Measurements from ENCODE around the gene IST1.

IST1 gene

GRCh38 chr16:71917900-71918299 lies 22.6 kb downstream of the IST1 start:
- DNase-seq (ENCODE audit: low read depth, low spot score), result no peak

DNA sequence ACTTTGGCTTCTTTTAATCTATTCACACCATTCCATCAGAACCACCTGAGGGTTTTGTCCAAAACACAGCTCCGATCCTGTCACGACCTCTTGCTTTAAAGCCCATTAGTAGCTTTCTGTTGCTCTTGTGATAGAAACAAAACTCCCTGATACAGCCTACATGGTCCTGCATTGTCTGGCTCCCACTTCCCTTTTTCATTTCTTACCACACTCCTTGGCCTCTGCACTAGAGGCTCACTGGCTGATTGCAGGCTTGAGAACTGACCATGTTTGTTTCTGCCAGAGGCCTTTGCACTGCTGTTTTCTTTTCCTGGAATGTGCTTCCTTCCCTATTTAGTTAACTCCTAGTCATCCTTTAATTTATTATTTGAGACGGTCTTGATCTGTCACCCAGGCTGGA lies 23.7 kb downstream of the IST1 start:
- DNase-seq (ENCODE audit: low read depth, low spot score), result no peak

DNA sequence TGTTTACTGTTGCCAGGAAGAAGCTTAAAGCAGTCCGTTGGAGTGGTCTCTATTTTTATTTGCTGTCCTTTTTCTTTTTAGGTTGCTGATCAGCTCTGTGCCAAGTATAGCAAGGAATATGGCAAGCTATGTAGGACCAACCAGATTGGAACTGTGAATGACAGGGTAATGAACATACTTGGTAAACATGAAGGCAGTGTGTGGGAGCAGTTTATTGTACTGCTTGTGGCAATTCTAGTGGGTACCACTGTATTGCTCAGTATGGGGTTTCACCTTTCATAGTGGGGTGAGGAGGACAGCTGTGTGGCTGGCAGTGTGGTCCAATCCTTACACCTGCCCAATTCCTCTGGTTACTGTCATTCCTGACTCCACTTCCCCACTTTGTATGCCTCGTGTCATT lies 25.3 kb downstream of the IST1 start:
- DNase-seq (ENCODE audit: low read depth, low spot score), result no peak

DNA sequence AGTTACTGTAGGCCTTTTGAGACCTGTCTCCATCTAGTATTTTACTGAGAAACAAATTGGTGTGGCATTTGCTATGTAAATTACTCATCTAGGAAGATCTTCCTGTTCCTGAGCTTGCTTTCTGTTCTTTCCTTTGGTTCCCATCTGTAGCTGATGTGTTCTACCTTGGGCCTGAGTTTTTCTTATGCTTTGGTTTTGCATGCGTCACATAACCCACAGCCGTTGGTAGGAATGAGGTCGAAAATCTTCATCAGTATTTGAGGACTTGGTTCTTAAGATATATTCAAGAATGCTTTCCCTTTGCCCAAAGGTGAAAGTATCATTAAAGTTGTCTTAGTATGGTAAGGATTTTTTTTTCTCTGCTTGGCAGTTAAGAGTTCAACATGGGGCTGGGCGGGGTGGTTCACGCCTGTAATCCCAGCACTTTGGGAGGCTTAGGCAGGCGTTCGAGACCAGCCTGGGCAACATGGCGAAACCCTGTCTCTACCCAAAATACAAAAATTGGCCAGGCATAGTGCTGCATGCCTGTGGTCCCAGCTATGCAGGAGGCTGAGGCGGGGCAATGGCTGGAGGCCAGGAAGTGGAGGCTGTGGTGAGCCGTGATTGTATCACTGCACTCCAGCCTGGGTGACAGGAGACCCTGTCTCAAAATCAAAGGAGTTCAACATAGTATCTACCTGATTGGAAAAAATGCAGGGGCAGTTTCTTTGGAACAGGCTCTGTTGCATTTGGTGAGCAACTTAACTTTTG lies 28.8 kb downstream of the IST1 start:
- DNase-seq (ENCODE audit: low read depth, low spot score), result no peak

DNA sequence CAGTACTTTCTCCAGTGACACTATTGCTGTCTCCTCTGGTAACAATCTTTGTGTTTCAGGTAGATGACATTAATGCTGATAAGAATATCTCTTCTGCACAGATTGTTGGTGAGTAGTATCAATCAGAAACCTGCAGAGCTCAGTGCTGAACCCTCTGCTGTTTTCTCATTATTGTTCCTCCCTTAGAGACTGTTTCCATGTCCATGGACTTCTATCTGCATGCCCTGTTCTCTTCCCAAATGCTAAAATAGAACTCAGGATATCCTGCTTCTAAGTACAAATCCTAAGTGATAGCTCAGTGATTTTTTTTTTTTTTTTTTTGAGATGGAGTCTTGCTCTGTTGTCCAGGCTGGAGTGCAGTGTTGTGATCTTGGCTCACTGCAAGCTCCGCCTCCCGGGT lies 29.4 kb downstream of the IST1 start:
- DNase-seq (ENCODE audit: low read depth, low spot score), result no peak

DNA sequence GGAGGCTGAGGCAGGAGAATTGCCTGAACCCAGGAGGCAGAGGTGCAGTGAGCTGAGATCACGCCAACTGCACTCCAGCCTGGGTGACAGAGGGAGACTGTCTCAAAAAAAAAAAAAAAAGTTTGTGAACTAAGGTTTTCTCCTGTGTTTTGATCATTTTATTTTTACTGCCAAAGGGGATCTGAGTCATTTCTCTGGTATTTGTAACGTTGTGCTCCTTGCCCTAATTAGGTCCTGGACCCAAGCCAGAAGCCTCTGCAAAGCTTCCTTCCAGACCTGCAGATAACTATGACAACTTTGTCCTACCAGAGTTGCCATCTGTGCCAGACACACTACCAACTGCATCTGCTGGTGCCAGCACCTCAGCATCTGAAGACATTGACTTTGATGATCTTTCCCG lies 32.1 kb downstream of the IST1 start:
- no peak for DNase-seq (ENCODE audit: low read depth, low spot score)

DNA sequence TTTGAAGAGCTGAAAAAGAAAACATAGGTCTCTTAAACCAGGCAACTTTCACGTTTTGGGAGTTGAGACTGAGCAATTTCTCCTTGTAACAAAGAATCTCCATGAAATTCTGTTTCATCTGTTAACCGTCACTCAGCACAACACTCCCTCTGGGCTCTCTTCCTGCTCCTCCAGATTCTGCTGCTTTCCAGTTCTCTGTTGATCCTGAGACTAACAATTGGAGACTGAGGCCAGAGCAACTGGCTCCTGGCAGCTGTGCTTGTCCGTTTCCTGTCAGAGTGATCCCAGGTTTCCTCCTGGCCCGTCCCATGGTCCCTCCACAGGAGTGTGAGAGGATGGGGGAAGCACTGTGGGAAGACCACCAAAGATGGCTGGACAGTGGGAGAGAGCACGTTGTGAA lies 32.5 kb downstream of the IST1 start:
- DNase-seq (ENCODE audit: low read depth, low spot score), result no peak

DNA sequence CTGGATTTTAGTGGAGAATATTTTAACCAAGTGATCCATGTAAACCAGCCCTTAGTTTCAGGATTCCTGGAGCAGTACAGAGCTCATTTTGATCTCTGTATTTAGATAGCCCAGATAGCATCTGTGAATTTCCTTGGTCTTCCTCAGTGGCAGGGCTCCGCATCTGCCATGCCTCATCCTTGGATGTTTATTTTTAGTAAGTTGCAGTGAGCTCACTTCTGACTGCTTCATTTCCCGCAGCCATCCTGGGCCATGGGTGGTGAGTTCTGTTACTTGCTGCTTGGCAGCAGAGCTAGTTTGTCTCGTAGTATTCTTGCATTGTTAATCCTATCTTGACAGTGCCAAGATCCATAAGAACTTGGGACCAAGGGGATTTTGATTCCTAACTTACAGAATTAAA lies 33.7 kb downstream of the IST1 start:
- DNase-seq (ENCODE audit: low read depth, low spot score), result no peak

GRCh38 chr16:71930013-71930563 lies 34.8 kb downstream of the IST1 start:
- DNase-seq (ENCODE audit: low read depth, low spot score), result no peak

DNA sequence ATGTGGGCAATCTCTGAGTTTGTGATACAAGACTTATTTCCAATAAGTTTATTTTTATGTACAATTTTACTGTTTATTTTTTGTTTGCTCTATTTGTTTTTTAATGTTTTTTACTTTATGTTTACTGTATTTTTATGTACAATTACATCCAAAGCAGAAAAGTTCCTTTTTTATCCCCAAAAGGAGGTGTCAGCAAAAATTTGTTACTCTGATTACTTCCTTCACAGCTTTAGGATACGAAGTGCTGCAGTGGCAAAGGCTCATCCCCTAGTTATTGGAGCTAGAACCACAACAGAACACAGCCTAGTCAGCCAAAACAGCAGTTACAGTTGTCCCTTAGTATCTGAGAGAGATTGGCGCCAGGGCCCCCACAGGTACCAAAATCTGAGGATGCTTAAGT lies 35.7 kb downstream of the IST1 start:
- no peak for DNase-seq (ENCODE audit: low read depth, low spot score)

GRCh38 chr16:71931599-71931998 lies 36.3 kb downstream of the IST1 start:
- no peak for DNase-seq (ENCODE audit: low read depth, low spot score)

GRCh38 chr16:71933017-71933416 lies 37.7 kb downstream of the IST1 start:
- no peak for DNase-seq (ENCODE audit: low read depth, low spot score)

- DNase-seq (ENCODE audit: low read depth, low spot score), result no peak
These were observed 38.8 kb downstream of the IST1 start for GRCh38 chr16:71933913-71934695.

- DNase-seq (ENCODE audit: low read depth, low spot score), result no peak
These were observed 42.7 kb downstream of the IST1 start for GRCh38 chr16:71937868-71938510.

DNA sequence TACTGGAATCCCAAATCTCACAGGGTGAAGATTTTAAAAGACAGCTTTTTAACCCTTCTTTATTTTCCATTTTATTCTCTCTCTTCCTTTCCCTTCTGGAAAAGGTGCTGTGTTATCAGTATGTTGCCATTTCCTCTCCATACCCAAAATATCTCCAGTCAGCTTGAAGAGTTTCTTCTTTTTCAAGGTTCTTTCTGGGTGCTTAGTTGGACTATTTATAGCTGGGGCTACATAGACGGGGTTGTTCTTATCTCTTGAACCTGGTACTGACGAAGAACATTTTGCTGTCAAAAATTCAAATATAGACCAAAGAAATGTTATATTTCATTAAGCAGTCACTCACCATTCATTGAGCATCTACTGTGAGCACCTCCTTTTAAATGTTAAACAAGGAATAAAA lies 48.6 kb downstream of the IST1 start:
- DNase-seq (ENCODE audit: low read depth, low spot score), result no peak

- DNase-seq (ENCODE audit: low read depth, low spot score), result no peak
These were observed 50.3 kb downstream of the IST1 start for GRCh38 chr16:71945616-71946015.

DNA sequence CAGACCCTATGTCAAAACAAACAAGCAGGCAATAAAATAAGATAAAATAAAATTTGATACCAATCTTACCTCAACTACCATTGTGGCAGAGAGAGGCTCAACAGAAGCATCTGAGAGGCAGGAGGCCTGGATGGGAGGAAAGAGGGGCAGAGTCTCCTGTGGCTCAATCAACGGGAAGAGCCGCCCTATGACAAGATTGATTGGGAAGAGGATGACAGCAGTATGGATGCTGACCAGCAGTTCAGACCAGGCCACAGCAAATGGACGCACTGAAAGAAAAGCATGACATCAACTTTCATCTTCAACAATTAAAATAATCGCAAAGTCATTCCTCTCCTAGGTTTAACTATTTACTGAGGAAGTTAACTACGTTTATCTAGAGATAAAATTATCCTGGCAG lies 57.5 kb downstream of the IST1 start:
- no peak for DNase-seq (ENCODE audit: low read depth, low spot score)

DNA sequence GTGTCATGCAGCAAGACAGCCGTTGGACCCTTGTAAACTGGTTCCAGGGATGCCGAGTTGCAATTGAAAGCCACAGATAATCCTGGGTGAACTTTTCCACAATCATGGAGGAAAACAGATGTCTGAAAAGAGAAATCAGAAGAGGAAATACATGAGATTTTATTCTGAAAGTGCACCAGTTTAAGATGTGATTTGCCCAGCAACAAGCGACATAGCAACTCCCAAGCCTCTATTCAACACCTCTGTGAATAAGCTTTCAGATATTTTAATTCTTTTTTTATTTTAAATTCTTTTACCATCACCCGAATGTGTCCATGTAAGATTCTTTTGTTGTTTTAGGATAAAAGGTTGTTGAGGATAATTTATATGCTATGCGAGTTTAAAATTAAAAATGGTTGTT lies 58.8 kb downstream of the IST1 start:
- DNase-seq (ENCODE audit: low read depth, low spot score), result no peak

GRCh38 chr16:71954699-71955195 lies 59.4 kb downstream of the IST1 start:
- no peak for DNase-seq (ENCODE audit: low read depth, low spot score)

DNA sequence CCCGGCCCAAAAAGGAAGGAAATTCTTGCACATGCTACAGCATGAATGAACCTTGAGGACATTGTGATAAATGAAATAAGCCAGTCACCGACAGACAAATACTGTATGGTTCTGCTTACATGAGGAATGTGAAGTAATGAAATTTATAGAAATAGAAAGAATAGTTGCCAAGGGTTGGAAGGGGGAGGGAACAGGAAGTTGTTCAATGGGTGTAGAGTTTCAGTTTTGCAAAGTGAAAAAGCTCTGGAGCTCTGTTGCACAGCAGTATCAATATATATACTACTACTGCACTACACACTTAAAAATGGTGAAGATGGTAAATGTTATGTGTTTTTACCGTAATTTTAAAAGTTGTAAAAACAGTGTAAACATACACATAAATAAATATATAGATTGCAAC lies 61.2 kb downstream of the IST1 start:
- no peak for DNase-seq (ENCODE audit: low read depth, low spot score)

DNA sequence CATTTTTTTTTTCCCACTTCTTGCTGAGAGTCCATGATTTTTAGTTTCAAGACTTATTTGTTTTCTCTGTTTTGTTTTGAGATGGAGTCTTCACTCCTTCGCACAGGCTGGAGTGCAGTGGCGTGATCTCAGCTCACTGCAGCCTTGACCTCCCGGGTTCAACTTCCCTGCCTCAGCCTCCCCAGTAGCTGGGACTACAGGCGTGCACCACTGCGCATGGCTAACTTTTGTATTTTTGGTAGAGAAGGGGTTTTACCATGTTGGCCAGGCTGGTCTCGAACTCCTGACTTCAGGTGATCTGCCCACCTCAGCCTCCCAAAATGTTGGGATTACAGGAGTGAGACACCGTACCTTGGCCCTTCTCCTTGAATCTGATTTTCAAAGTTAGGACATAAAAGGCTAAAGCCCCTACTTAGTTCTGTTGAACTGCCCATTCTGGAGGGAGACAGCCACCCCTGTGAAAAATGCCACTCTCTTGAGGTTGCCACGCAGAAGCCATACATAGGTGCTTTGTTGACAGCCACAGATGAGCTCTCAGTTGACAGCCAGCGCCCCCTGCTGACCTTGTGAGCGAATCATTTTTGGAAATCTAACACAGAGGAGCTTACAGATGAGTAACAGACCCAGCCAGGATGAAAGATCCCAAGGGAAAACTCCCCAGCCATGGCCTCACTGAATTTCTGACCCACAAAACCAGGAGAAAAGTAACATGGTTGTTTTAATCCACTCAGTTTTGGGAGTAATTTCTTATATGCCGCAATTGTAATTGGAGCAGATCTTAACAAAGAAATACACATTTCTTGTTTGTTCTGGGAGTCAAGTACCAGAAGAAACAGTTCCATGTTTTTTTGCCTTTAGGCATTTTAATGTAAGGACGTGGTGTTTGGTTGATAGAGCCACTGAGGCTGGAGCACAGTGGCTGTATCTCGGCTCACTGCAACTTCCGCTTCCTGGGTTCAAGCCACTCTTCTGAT lies 66.0 kb downstream of the IST1 start:
- peak; percentile 71 for DNase-seq (ENCODE audit: low read depth, low spot score)
